HepG2 (cell line): Measurements from ENCODE around the gene CISTR. TPM values are rescaled to one million over a fixed set of nuclear protein-coding genes. Genes with fewer than 3 reads are reported as not detected.

Source experiments
- polyA plus RNA-seq, 8 experiments: library from polyadenylated mRNA; depleted of rRNA in 3 of 8; stranded (reverse) in 7 of 8; unstranded in 1 of 8; fragments of >200 nt; fragmentation: Illumina TruSeq in 4 of 8; extraction: Trizol in 4 of 8; gene quantifications; 2 replicates each; pipeline versions ENCODE4 v1.2.1 to v1.2.3, GENCODE V29; 2011 to 2016; ENCODE audit warnings: low read depth in 4 of 8, missing spikeins in 1 of 8, mixed read lengths in 1 of 8; ENCODE audit not compliant: insufficient read depth in 1 of 8
- total RNA-seq, 5 experiments: library from RNA; depleted of rRNA; stranded (reverse); fragments of >200 nt; fragmentation: Illumina TruSeq; extraction: Trizol; gene quantifications; 2 replicates each; pipeline ENCODE4 v1.2.3, GENCODE V29; 2016; ENCODE audit warnings: low read depth in 1 of 5
- TF ChIP-seq, protein P1 (sequence below): sonication (generic); formaldehyde crosslinking; IDR thresholded peaks from 2 replicates; pipeline ENCODE4 v1.4.0; 2020; ENCODE audit warnings: missing genetic modification reagents, borderline replicate concordance

CISTR gene
- total and polyA plus RNA-seq, 2 of the 13 experiments (the other 11 are each of a cell fraction or from before 2014, with no cell fraction given): not detected

DNA sequence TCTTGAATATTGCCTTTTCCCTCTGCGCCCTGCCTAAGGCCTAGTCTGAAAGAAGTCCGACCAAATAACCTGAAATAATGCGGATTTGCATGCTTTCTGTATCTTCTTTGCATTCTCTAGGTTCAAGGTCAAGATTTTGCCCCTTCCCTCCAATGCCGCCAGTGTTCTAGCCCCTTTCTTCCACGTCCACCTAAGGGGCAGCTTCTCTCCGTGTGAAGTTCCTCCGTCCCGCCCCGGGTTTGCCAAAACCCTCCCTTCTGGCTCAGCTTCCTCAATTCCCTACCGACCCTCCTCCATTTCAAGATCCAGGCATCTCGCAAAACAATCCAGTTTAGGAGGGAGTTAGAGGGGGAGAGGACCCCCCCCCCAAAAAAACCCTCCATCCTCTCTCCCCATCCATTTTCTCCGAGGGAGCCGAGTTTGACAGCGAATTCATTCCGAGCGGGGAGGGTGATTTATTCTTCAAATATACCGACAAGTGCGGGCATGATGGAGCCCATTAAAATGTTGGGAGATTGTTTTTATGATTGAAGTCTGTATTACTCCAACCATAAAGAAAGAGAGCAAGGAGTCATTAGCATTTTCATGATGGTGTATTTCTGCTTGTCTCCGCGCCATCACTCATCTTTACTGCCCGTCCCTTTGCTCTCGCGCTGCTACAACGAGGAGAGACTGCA, 55.0 kb downstream of the CISTR start (continued):
- TF ChIP-seq, protein P1, sequence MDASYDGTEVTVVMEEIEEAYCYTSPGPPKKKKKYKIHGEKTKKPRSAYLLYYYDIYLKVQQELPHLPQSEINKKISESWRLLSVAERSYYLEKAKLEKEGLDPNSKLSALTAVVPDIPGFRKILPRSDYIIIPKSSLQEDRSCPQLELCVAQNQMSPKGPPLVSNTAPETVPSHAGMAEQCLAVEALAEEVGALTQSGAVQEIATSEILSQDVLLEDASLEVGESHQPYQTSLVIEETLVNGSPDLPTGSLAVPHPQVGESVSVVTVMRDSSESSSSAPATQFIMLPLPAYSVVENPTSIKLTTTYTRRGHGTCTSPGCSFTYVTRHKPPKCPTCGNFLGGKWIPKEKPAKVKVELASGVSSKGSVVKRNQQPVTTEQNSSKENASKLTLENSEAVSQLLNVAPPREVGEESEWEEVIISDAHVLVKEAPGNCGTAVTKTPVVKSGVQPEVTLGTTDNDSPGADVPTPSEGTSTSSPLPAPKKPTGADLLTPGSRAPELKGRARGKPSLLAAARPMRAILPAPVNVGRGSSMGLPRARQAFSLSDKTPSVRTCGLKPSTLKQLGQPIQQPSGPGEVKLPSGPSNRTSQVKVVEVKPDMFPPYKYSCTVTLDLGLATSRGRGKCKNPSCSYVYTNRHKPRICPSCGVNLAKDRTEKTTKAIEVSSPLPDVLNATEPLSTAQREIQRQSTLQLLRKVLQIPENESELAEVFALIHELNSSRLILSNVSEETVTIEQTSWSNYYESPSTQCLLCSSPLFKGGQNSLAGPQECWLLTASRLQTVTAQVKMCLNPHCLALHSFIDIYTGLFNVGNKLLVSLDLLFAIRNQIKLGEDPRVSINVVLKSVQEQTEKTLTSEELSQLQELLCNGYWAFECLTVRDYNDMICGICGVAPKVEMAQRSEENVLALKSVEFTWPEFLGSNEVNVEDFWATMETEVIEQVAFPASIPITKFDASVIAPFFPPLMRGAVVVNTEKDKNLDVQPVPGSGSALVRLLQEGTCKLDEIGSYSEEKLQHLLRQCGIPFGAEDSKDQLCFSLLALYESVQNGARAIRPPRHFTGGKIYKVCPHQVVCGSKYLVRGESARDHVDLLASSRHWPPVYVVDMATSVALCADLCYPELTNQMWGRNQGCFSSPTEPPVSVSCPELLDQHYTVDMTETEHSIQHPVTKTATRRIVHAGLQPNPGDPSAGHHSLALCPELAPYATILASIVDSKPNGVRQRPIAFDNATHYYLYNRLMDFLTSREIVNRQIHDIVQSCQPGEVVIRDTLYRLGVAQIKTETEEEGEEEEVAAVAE (CRISPR knock-in tag): 0 out of 2 replicates have a peak, but pooled peaks have one; percentile 6
- TF ChIP-seq, all 625 proteins: peak for 2

Other genes with a start within 250 kb of the CISTR start
- 0.51 TPM in 1 of 2 replicates, not detected in the other for gene NPFF, start 244.5 kb downstream of the CISTR start, total RNA-seq (2016; rRNA removed; fragmentation: Illumina TruSeq; extraction: Trizol)
- not detected in 2 replicates for gene NPFF, start 244.5 kb downstream of the CISTR start, polyA plus RNA-seq (2011; rRNA removed)
- gene ATF7, start 125.6 kb downstream of the CISTR start, total RNA-seq (2016; rRNA removed; fragmentation: Illumina TruSeq; extraction: Trizol): 9.6 and 11.3 TPM in 2 replicates
- 14.0 and 16.2 TPM in 2 replicates for gene ATF7, start 125.6 kb downstream of the CISTR start, polyA plus RNA-seq (2011; rRNA removed)
- 230 and 280 TPM in 2 replicates for gene ATP5MC2, start 75.9 kb downstream of the CISTR start, total RNA-seq (2016; rRNA removed; fragmentation: Illumina TruSeq; extraction: Trizol)
- 257 and 310 TPM in 2 replicates for gene ATP5MC2, start 75.9 kb downstream of the CISTR start, polyA plus RNA-seq (2011; rRNA removed)
- 4.9 and 7.7 TPM in 2 replicates for gene CALCOCO1, start 24.5 kb downstream of the CISTR start, total RNA-seq (2016; rRNA removed; fragmentation: Illumina TruSeq; extraction: Trizol)
- 47.7 and 57.2 TPM in 2 replicates for gene CALCOCO1, start 24.5 kb downstream of the CISTR start, polyA plus RNA-seq (2011; rRNA removed)
- 0.07 TPM in 2 replicates for gene HOXC13, start 186.9 kb upstream of the CISTR start, total RNA-seq (2016; rRNA removed; fragmentation: Illumina TruSeq; extraction: Trizol)
- not detected in 2 replicates for gene HOXC13, start 186.9 kb upstream of the CISTR start, polyA plus RNA-seq (2011; rRNA removed)
- not detected in 2 replicates for gene HOXC12, start 202.9 kb upstream of the CISTR start, total RNA-seq (2016; rRNA removed; fragmentation: Illumina TruSeq; extraction: Trizol)
- not detected in 2 replicates for gene HOXC12, start 202.9 kb upstream of the CISTR start, polyA plus RNA-seq (2011; rRNA removed)
- gene HOXC11, start 221.1 kb upstream of the CISTR start, total RNA-seq (2016; rRNA removed; fragmentation: Illumina TruSeq; extraction: Trizol): not detected in 2 replicates
- gene HOXC11, start 221.1 kb upstream of the CISTR start, polyA plus RNA-seq (2011; rRNA removed): not detected in 2 replicates
- gene HOTAIR, start 223.0 kb upstream of the CISTR start, total RNA-seq (2016; rRNA removed; fragmentation: Illumina TruSeq; extraction: Trizol): not detected in 2 replicates
- gene HOTAIR, start 223.0 kb upstream of the CISTR start, polyA plus RNA-seq (2011; rRNA removed): not detected in 2 replicates
- gene HOXC10, start 233.2 kb upstream of the CISTR start, total RNA-seq (2016; rRNA removed; fragmentation: Illumina TruSeq; extraction: Trizol): not detected in 2 replicates
- not detected in 2 replicates for gene HOXC10, start 233.2 kb upstream of the CISTR start, polyA plus RNA-seq (2011; rRNA removed)
- 0.94 and 1.1 TPM in 2 replicates for gene HOXC9, start 248.2 kb upstream of the CISTR start, total RNA-seq (2016; rRNA removed; fragmentation: Illumina TruSeq; extraction: Trizol)
- gene HOXC9, start 248.2 kb upstream of the CISTR start, polyA plus RNA-seq (2011; rRNA removed): 0.10 and 0.11 TPM in 2 replicates